Measurements from ENCODE around the gene GPR87.

Gene GPR87, protein sequence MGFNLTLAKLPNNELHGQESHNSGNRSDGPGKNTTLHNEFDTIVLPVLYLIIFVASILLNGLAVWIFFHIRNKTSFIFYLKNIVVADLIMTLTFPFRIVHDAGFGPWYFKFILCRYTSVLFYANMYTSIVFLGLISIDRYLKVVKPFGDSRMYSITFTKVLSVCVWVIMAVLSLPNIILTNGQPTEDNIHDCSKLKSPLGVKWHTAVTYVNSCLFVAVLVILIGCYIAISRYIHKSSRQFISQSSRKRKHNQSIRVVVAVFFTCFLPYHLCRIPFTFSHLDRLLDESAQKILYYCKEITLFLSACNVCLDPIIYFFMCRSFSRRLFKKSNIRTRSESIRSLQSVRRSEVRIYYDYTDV

DNA sequence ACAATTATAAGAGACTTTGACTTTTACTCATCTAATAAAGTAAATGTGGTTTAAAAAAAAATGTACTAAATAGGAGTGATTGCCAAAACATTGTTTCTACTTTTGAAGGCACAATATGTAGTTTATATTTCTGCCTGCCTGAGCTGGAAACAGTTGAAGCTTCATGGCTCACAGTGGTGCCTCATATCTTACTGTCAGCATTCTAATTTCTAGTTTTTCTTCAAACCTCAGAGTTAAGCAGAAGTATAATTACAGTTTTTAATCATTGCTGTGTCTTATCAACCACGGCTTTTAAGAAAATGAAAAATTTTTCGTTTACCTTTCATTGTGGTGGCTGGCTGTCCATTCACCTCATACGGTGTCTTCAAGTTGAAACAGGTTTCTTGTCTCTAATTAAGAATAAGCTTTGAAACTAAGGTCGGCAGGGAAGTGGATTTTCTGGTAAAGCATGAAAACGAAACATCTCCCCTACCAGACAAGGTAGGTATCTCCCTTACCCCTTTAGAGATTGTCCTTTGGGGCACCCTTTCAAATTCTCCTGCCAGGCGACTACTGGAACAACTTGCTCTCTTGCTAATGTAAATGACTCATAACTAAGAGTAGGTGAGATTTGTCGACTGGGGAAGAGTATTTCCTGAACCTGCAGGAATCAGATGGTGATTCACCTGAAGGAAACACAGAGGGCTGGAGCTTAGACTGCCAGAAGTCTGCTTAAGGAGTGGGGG lies at the start of gene GPR87:
Gene GPR87 (minus strand): TSS at position 554 of the 725 bp plus-strand sequence. CDS start 16,720 bp downstream, outside the sequence.
- no peaks in the 10 kb centered on the region for H3F3A ChIP-seq (ENCODE audit: low read depth)
- no peak within 1 kb of the TSS for H3K9ac ChIP-seq (ENCODE audit: low read depth, low read length, poor library complexity, severe bottlenecking)
- no peaks in the 10 kb centered on the region for H3K9me2 ChIP-seq (replicated peaks; ENCODE audit: low read depth, low read length)
- no peaks in the 10 kb centered on the region for H3K9me3 ChIP-seq (ENCODE audit: insufficient read depth, low read depth, low read length)
- no peak within 1 kb of the TSS for H2AFZ ChIP-seq (ENCODE audit: low read length)
- peaks cover 10% of the 10 kb centered on the region; the same call in 1 of the 2 replicates for H3K36me3 ChIP-seq (ENCODE audit: insufficient read depth, low read length)
- H3K27me3 ChIP-seq (ENCODE audit: insufficient read depth, low read length, poor library complexity, severe bottlenecking): no peaks in the 10 kb centered on the region
- no peaks in the 10 kb centered on the region for H4K20me1 ChIP-seq (ENCODE audit: insufficient read depth, low read length, poor library complexity, severe bottlenecking)
- no peak within 1 kb of the TSS for H3K4me2 ChIP-seq (ENCODE audit: low read depth, low read length, poor library complexity, severe bottlenecking)
- TF ChIP-seq, protein P1, sequence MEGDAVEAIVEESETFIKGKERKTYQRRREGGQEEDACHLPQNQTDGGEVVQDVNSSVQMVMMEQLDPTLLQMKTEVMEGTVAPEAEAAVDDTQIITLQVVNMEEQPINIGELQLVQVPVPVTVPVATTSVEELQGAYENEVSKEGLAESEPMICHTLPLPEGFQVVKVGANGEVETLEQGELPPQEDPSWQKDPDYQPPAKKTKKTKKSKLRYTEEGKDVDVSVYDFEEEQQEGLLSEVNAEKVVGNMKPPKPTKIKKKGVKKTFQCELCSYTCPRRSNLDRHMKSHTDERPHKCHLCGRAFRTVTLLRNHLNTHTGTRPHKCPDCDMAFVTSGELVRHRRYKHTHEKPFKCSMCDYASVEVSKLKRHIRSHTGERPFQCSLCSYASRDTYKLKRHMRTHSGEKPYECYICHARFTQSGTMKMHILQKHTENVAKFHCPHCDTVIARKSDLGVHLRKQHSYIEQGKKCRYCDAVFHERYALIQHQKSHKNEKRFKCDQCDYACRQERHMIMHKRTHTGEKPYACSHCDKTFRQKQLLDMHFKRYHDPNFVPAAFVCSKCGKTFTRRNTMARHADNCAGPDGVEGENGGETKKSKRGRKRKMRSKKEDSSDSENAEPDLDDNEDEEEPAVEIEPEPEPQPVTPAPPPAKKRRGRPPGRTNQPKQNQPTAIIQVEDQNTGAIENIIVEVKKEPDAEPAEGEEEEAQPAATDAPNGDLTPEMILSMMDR (conservative IDR thresholded peaks at IDR 0.05; ENCODE audit: low read length): no peak
- TF ChIP-seq EZH2phosphoT487 (IDR thresholded peaks at IDR 0.05; ENCODE audit: borderline replicate concordance): no peak
- no peaks in the 10 kb centered on the region for H3K79me2 ChIP-seq (ENCODE audit: insufficient read depth, low read length)
- H3K4me1 ChIP-seq (ENCODE audit: insufficient read depth, low read length, poor library complexity, severe bottlenecking): peaks cover 4% of the 10 kb centered on the region
- H3K4me3 ChIP-seq (ENCODE audit: low read length, poor library complexity, severe bottlenecking): no peak within 1 kb of the TSS

DNA sequence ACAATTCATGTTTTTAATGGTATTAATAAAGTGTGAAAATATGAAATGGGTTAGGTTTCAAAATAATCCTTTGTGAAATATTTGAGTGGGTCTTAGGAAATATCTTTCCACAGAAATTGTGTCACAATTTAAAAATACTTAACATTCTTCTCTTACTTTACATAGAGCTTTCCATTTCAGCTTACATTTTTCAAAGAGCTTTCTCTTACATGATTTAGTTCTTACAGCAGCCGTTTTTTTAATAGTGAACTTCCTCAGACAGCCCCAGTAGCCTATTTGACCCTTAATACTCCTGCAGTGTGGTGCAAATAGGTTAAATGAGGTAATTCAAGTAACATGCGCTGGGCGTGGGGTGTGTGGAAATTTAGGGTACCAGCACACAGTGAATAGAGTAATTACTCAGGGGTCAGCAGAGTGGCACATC lies 46.1 kb upstream of the GPR87 start:
- Histone ChIP-seq H3K79me2 (ENCODE audit: insufficient read depth, low read length) (no peaks in the 10 kb centered on the region), H3K9me2 (replicated peaks; ENCODE audit: low read depth, low read length) (no peaks in the 10 kb centered on the region), H3K9ac (ENCODE audit: low read depth, low read length, poor library complexity, severe bottlenecking) (no peak overlapping the region), H3K4me1 (ENCODE audit: insufficient read depth, low read length, poor library complexity, severe bottlenecking) (no peaks in the 10 kb centered on the region), H3K36me3 (ENCODE audit: insufficient read depth, low read length) (peaks cover 86% of the 10 kb centered on the region), H3F3A (ENCODE audit: low read depth) (no peaks in the 10 kb centered on the region), H4K20me1 (ENCODE audit: insufficient read depth, low read length, poor library complexity, severe bottlenecking) (no peaks in the 10 kb centered on the region), H3K27me3 (ENCODE audit: insufficient read depth, low read length, poor library complexity, severe bottlenecking) (no peaks in the 10 kb centered on the region), H2AFZ (ENCODE audit: low read length) (no peak overlapping the region), H3K4me2 (ENCODE audit: low read depth, low read length, poor library complexity, severe bottlenecking) (no peak overlapping the region), H3K4me3 (ENCODE audit: low read length, poor library complexity, severe bottlenecking) (no peak overlapping the region), H3K9me3 (ENCODE audit: insufficient read depth, low read depth, low read length) (no peaks in the 10 kb centered on the region)
- no peak for TF ChIP-seq EZH2phosphoT487 (IDR thresholded peaks at IDR 0.05; ENCODE audit: borderline replicate concordance)
- TF ChIP-seq, protein P1 (conservative IDR thresholded peaks at IDR 0.05; ENCODE audit: low read length): no peak

DNA sequence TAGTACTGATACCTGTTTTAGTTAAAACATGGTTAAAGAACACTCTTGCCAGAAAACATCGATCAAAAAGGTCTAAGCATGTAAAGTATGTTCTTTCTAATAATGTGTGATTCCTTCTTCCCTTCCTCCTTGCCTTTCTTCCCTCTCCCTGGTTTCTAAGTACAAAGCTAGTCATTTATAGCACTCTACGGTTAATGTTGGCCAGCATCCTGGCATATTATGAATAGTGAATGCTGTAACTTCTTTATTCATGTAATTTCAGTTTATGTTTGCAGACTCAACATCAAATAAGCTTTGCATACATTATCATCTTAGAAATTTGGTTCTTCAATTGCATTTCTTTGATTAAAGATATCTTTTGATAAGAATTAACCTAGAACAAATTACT lies 40.8 kb upstream of the GPR87 start:
- H3F3A ChIP-seq (ENCODE audit: low read depth): no peaks in the 10 kb centered on the region
- no peaks in the 10 kb centered on the region for H4K20me1 ChIP-seq (ENCODE audit: insufficient read depth, low read length, poor library complexity, severe bottlenecking)
- no peaks in the 10 kb centered on the region for H3K4me1 ChIP-seq (ENCODE audit: insufficient read depth, low read length, poor library complexity, severe bottlenecking)
- H3K36me3 ChIP-seq (ENCODE audit: insufficient read depth, low read length): peaks cover 68% of the 10 kb centered on the region
- no peak overlapping the region for H2AFZ ChIP-seq (ENCODE audit: low read length)
- H3K79me2 ChIP-seq (ENCODE audit: insufficient read depth, low read length): no peaks in the 10 kb centered on the region
- H3K4me3 ChIP-seq (ENCODE audit: low read length, poor library complexity, severe bottlenecking): no peak overlapping the region
- no peak for TF ChIP-seq EZH2phosphoT487 (IDR thresholded peaks at IDR 0.05; ENCODE audit: borderline replicate concordance)
- TF ChIP-seq, protein P1 (conservative IDR thresholded peaks at IDR 0.05; ENCODE audit: low read length): no peak
- no peak overlapping the region for H3K4me2 ChIP-seq (ENCODE audit: low read depth, low read length, poor library complexity, severe bottlenecking)
- no peak overlapping the region for H3K9ac ChIP-seq (ENCODE audit: low read depth, low read length, poor library complexity, severe bottlenecking)
- H3K27me3 ChIP-seq (ENCODE audit: insufficient read depth, low read length, poor library complexity, severe bottlenecking): no peaks in the 10 kb centered on the region
- H3K9me3 ChIP-seq (ENCODE audit: insufficient read depth, low read depth, low read length): no peaks in the 10 kb centered on the region
- no peaks in the 10 kb centered on the region for H3K9me2 ChIP-seq (replicated peaks; ENCODE audit: low read depth, low read length)

Data from Loucy (cell line).